ENCODE data around the gene DDB1. TPM values are rescaled to one million over a fixed set of nuclear protein-coding genes. Genes with fewer than 3 reads are reported as not detected.

Gene DDB1
- polyA plus RNA-seq, 4 donors, result 212 to 240 (median 219) TPM

GRCh38 chr11:61357233-61357893 is 24.5 kb upstream of the DDB1 start:
- no peak for DNase-seq (ENCODE audit: low read depth in 4 of 4, low spot score in 2 of 4)

GRCh38 chr11:61356706-61357105 is 23.8 kb upstream of the DDB1 start:
- no peak for DNase-seq (ENCODE audit: low read depth in 4 of 4, low spot score in 2 of 4)

DNA sequence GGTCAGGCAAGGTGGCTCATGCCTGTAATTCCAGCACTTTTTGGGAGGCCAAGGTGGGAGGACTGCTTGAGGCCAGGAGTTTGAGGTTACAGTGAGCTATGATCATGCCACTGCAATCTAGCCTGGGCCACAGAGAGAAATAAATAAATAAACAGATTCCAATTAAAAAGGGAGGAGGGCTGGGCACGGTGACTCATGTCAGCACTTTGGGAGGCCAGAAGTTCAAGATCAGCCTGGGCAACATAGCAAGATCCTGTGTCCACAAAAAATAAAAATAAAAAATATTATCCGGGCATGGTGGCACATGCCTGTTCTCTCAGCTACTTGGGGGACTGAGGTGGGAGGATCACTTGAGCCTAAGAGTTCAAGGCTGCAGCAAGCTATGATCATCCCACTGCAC is 21.3 kb upstream of the DDB1 start:
- DNase-seq (ENCODE audit: low read depth in 4 of 4, low spot score in 2 of 4), result no peak

- no peak for DNase-seq (ENCODE audit: low read depth in 4 of 4, low spot score in 2 of 4)
These were observed 20.5 kb upstream of the DDB1 start for GRCh38 chr11:61353131-61354067.

GRCh38 chr11:61352038-61352437 is 19.1 kb upstream of the DDB1 start:
- no peak for DNase-seq (ENCODE audit: low read depth in 4 of 4, low spot score in 2 of 4)

DNA sequence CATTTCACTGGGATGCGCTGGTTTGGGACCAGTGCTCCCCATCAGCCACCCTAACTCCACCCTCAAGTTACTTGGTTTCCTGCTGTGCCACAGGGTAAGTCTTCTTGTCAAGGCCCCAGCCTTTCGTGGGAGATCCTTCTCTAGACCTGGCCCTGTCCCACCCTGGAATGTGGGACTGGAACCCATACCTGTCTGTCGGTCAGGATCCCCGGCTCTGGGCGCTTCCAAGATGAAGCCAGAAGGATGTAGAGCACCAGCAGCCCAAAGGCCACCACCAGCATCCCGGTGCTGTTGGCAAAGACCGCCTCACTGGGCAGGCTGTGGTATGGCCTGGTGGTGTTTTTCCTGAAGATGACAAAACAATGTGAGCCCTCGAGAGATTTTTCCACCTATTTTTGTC is 17.9 kb upstream of the DDB1 start:
- DNase-seq (ENCODE audit: low read depth in 4 of 4, low spot score in 2 of 4), result no peak

DNA sequence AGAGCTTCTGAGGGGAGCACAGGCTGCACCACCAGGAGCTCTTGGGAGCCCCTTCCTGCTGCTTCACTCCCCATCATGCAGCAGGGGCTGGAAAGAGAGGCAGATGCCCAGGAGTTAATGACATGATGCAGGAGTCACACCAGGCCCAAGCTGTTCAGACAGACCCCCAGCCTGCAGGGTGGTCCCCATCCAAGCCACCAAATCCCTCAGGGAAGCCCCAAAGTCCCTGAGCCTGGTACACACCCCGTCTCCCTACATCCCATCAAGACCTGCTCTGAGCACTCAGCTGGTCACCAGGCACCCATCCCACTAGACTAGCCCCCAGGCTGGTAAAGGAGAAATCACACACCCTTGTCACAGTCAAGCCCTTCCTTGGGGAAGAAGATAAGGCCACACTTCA is 17.4 kb upstream of the DDB1 start:
- no peak for DNase-seq (ENCODE audit: low read depth in 4 of 4, low spot score in 2 of 4)

DNA sequence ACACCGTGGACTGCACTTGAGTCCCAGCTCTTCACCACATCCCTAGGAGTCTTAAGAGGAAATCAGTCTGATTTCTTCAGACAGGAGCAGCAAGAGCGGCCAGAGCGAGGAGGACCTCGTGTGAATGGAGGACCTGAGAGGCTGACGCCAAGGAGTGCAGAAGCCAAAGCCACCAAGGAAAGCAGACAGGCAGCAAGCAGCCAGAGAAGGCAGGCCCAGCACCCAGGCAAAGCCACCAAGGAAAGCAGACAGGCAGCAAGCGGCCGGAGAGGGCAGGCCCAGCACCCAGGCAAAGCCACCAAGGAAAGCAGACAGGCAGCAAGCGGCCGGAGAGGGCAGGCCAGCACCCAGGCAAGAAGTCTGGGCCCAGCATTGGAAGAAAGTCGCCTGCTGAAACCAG is 17.0 kb upstream of the DDB1 start:
- DNase-seq (ENCODE audit: low read depth in 4 of 4, low spot score in 2 of 4), result no peak

GRCh38 chr11:61349189-61349751 is 16.4 kb upstream of the DDB1 start:
- DNase-seq (ENCODE audit: low read depth in 4 of 4, low spot score in 2 of 4), result no peak

- DNase-seq (ENCODE audit: low read depth in 4 of 4, low spot score in 2 of 4), result no peak
These were observed 15.1 kb upstream of the DDB1 start for GRCh38 chr11:61347916-61348461.

GRCh38 chr11:61345954-61346843 is 13.3 kb upstream of the DDB1 start:
- no peak for DNase-seq (ENCODE audit: low read depth in 4 of 4, low spot score in 2 of 4)

- DNase-seq (ENCODE audit: low read depth in 4 of 4, low spot score in 2 of 4), result no peak
These were observed 12.3 kb upstream of the DDB1 start for GRCh38 chr11:61345170-61345610.

- DNase-seq (ENCODE audit: low read depth in 4 of 4, low spot score in 2 of 4), result no peak
These were observed 11.2 kb upstream of the DDB1 start for GRCh38 chr11:61343792-61344745.

DNA sequence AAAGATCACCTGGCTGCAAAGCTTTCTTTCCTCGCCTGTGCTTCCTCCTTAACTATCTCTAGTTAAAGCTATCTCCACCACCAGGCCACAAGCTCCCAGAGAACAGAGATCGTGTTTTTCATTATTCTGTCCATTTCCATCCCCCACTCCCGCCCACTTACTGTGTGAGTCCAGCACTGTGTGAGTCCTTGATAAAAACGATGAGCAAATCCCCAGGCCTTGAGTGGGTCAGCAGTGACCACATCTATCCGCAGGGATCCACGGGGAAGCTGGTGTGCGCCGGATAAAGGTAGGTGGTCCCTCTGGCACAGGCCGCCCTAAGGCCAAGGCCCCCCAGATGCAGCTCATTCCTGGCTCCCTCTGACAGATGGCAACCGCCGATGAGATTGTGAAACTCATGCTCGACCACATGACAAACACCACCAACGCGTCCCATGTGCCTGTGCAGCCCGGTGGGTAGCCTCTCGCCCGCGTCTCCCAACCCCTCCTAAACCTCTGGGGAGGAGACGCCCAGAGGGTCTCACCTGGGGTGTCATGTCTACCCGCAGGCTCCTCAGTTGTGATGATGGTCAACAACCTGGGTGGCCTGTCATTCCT is 9.4 kb upstream of the DDB1 start:
- no peak for DNase-seq (ENCODE audit: low read depth in 4 of 4, low spot score in 2 of 4)

- DNase-seq (ENCODE audit: low read depth in 4 of 4, low spot score in 2 of 4), result no peak
These were observed 8.8 kb upstream of the DDB1 start for GRCh38 chr11:61341706-61342105.

GRCh38 chr11:61340979-61341378 is 8.1 kb upstream of the DDB1 start:
- DNase-seq (ENCODE audit: low read depth in 4 of 4, low spot score in 2 of 4), result no peak

DNA sequence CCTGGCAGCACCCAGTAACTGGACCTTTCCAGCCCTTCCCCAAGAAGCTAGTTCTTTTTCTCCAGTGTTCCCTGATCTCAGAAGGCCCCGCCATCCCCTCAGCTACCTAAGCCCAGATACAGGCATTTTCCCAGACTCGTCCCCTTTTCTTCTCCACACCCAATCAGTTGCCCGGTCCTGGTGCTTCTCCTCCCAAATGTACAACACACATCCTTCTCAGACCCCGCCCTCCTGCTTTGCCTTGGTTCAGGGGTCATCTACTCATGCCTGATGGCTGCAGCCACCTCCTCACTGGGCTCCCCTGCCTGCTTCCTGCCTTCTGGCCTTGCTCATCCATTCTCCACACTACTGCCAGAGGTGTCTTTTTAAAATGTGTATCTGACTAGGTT is 6.6 kb upstream of the DDB1 start:
- no peak for DNase-seq (ENCODE audit: low read depth in 4 of 4, low spot score in 2 of 4)

DNA sequence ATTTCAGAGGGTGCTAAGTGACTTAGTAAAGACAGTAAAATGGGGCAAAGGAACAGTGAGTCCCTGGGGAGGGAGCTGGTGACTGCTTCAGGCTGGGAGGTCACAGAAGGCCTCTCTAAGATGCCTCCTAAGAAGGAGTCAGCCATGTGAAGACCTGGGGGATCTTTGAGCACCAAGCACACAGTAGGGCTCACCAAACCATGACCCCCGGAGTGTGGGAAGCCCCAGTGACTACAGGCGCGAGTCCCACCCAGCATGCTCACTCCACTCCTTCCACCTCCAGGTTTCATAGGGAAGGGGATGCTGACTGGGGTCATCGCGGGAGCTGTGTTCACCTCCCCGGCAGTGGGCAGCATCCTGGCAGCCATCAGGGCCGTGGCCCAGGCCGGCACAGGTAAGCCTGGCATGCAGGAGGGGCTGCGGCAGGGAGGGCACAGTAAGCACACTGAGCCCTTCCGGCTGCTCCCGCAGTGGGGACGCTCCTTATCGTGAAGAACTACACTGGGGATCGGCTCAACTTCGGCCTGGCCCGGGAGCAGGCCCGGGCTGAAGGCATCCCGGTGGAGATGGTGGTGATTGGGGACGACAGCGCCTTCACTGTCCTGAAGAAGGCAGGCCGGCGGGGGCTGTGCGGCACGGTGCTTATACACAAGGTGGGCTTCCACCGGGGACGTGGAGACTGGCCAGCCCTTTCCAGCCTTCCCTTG is 6.0 kb upstream of the DDB1 start:
- DNase-seq (ENCODE audit: low read depth in 4 of 4, low spot score in 2 of 4), result no peak

Data from left renal cortex interstitium (tissue), 4 donors.